Endothelial cell of umbilical vein (primary cell): ENCODE results near the gene BPIFA1. TPM values are rescaled to one million over a fixed set of nuclear protein-coding genes. Genes with fewer than 3 reads are reported as not detected.

Experiments used
- BruUV-seq: library from RNA; stranded (reverse); fragments of 400-500 nt; replicated peaks from 2 replicates; lab custom pipeline; 2021; lab: Mats Ljungman, UMichigan
- CTCF ChIA-PET: fragments of 300-600, 350-600 bp; sonication (Branson Sonifier 250); formaldehyde crosslinking; loops from one replicate; lab custom pipeline; 2021; ENCODE audit warnings: antibody characterized with exemption, inconsistent platforms; lab: Charles Lee
- POLR2A ChIA-PET: fragments of 300-600, 350-600 bp; sonication (Branson Sonifier 250); formaldehyde crosslinking; loops from one replicate; lab custom pipeline; 2021; ENCODE audit warnings: antibody characterized with exemption, inconsistent platforms; lab: Charles Lee
- DNase-seq: peaks from one replicate; pipeline ENCODE4 v3.0.0-alpha.2; 2011; ENCODE audit warnings: low read depth, low spot score
- FAIRE-seq: peaks from 2 replicates; lab custom pipeline; 2011; peaks lifted over from hg19 to GRCh38; lab: Jason Lieb, UNC
- H2AFZ ChIP-seq: 2 replicates; pipeline ENCODE4 v1.6.0; 2012; ENCODE audit warnings: low read depth, low read length, control low read depth, inconsistent platforms
- H3K27ac ChIP-seq: 2 replicates; pipeline ENCODE4 v1.5.1; 2011; ENCODE audit warnings: low read depth, mild to moderate bottlenecking, control low read depth, low read length, moderate library complexity; ENCODE audit not compliant: insufficient read depth
- H3K27me3 ChIP-seq, 2 experiments: 2 replicates each; pipeline versions ENCODE4 v1.6.0 to v1.6.1; 2011; ENCODE audit warnings: low read length in 2 of 2, mixed read lengths in 1 of 2; ENCODE audit not compliant: control insufficient read depth in 2 of 2, insufficient read depth in 2 of 2
- H3K36me3 ChIP-seq, 2 experiments: 2 replicates in 1 of 2; 3 replicates in 1 of 2; pipeline ENCODE4 v1.5.1; 2011; ENCODE audit warnings: low read length in 2 of 2, mild to moderate bottlenecking in 1 of 2, moderate library complexity in 1 of 2; ENCODE audit not compliant: control insufficient read depth in 2 of 2, insufficient read depth in 2 of 2; ENCODE audit errors: extremely low read depth in 1 of 2
- H3K4me1 ChIP-seq: 3 replicates; pipeline ENCODE4 v1.5.1; 2011; ENCODE audit warnings: mild to moderate bottlenecking, low read length; ENCODE audit not compliant: control insufficient read depth, insufficient read depth; ENCODE audit errors: extremely low read depth
- H3K4me2 ChIP-seq: 2 replicates; pipeline ENCODE4 v1.6.1; 2011; ENCODE audit warnings: low read length, control low read depth, mixed read lengths; ENCODE audit not compliant: insufficient read depth
- H3K4me3 ChIP-seq, 3 experiments: fragments of 200-600 bp in 1 of 3; sonication (generic), shearing (Covaris generic) in 1 of 3; replicated peaks in 1 of 3; 2 replicates each; pipeline ENCODE4 v1.5.1; 2011 to 2016; ENCODE audit warnings: control low read depth in 3 of 3, low read length in 3 of 3, mild to moderate bottlenecking in 2 of 3, inconsistent platforms in 1 of 3, low read depth in 1 of 3, moderate library complexity in 1 of 3; ENCODE audit not compliant: insufficient read depth in 1 of 3
- H3K79me2 ChIP-seq: 2 replicates; pipeline ENCODE4 v1.6.0; 2012; ENCODE audit warnings: low read length, inconsistent platforms; ENCODE audit not compliant: control insufficient read depth, insufficient read depth
- H3K9ac ChIP-seq: replicated peaks from 2 replicates; pipeline ENCODE3; 2011; ENCODE audit warnings: low read length, control low read depth; ENCODE audit not compliant: insufficient read depth; ENCODE audit errors: extremely low read depth
- H3K9me1 ChIP-seq: replicated peaks from 3 replicates; pipeline ENCODE4 v1.6.0; 2011; ENCODE audit warnings: mild to moderate bottlenecking, low read length; ENCODE audit not compliant: control insufficient read depth, insufficient read depth; ENCODE audit errors: extremely low read depth
- H3K9me3 ChIP-seq: replicated peaks from 2 replicates; pipeline ENCODE4 v1.5.1; 2012; ENCODE audit warnings: low read length, inconsistent platforms; ENCODE audit not compliant: control insufficient read depth, insufficient read depth
- H4K20me1 ChIP-seq: replicated peaks from 2 replicates; pipeline ENCODE3; 2011; ENCODE audit warnings: mild to moderate bottlenecking, low read length; ENCODE audit not compliant: control insufficient read depth, insufficient read depth; ENCODE audit errors: extremely low read depth
- EZH2 ChIP-seq: IDR thresholded peaks from 2 replicates; pipeline ENCODE4 v1.6.1; 2012; ENCODE audit warnings: borderline replicate concordance, low read depth, mild to moderate bottlenecking, moderate library complexity, low read length, inconsistent platforms; ENCODE audit not compliant: severe bottlenecking
- FOS ChIP-seq: IDR thresholded peaks from 2 replicates; pipeline ENCODE4 v1.6.1; 2011; ENCODE audit warnings: mild to moderate bottlenecking, low read length, moderate library complexity, borderline replicate concordance; ENCODE audit not compliant: insufficient read depth
- GATA2 ChIP-seq: IDR thresholded peaks from 2 replicates; pipeline ENCODE4 v1.7.0; 2011; ENCODE audit warnings: low read depth, mild to moderate bottlenecking, moderate library complexity, mixed read lengths, low read length; ENCODE audit not compliant: insufficient read length, insufficient read depth
- JUN ChIP-seq: IDR thresholded peaks from 2 replicates; pipeline ENCODE4 v1.6.1; 2011; ENCODE audit warnings: borderline replicate concordance, low read depth; ENCODE audit not compliant: insufficient read length, insufficient read depth
- MYC ChIP-seq: IDR thresholded peaks from one replicate; pipeline ENCODE4 v1.6.1; 2011; ENCODE audit warnings: mild to moderate bottlenecking, low read depth, low read length
- POLR2A ChIP-seq: IDR thresholded peaks from 2 replicates; pipeline ENCODE4 v1.6.1; 2012; ENCODE audit warnings: low read depth, mild to moderate bottlenecking, control low read depth, low read length
- POLR2AphosphoS5 ChIP-seq: IDR thresholded peaks from 2 replicates; pipeline ENCODE4 v1.6.1; 2012; ENCODE audit warnings: low read depth, mild to moderate bottlenecking, control low read depth, low read length, moderate library complexity; ENCODE audit not compliant: insufficient read depth
- dilution Hi-C: fragments of 300-500 bp; cut with MboI; formaldehyde crosslinking; loops from one replicate; pipeline ENCODE4 v1.15.0; 2019; ENCODE audit warnings: low sequenced_read_pairs; ENCODE audit not compliant: extremely low pct_ligation_motif_present
- intact Hi-C: fragments of 100-400 bp; cut with micrococcal nuclease; formaldehyde crosslinking; loops from one replicate; pipeline ENCODE4 v1.10.0; 2022
- polyA plus RNA-seq, 4 experiments: library from polyadenylated mRNA; depleted of rRNA in 3 of 4; stranded (reverse) in 3 of 4; unstranded in 1 of 4; fragments of >200 nt; gene quantifications; 2 replicates each; pipeline versions ENCODE4 v1.2.1 to v1.2.3, GENCODE V29; 2011 to 2012; ENCODE audit warnings: missing spikeins in 1 of 4
- total RNA-seq: library from RNA; stranded (reverse); gene quantifications from 2 replicates; pipeline ENCODE4 v1.2.3, GENCODE V29; 2021
- TF ChIP-seq, protein P1 (sequence below), 2 donors: IDR thresholded peaks; 1 replicate in 1 of 2; 2 replicates in 1 of 2; pipeline ENCODE4 v1.5.1; 2011; ENCODE audit warnings: low read length in 2 of 2, mild to moderate bottlenecking in 2 of 2, moderate library complexity in 2 of 2, control low read depth in 1 of 2, inconsistent platforms in 1 of 2, low read depth in 1 of 2; ENCODE audit not compliant: insufficient read depth in 1 of 2; ENCODE audit errors: extremely low read depth in 1 of 2
- TF ChIP-seq, protein P2 (sequence below): IDR thresholded peaks from 2 replicates; pipeline ENCODE4 v1.6.1; 2011; ENCODE audit not compliant: insufficient read depth, insufficient read length

The BPIFA1 gene
- total and polyA plus RNA-seq, 2 donors (not counting 3 experiments of a cell fraction or from before 2014, with no cell fraction given): not detected

DNA sequence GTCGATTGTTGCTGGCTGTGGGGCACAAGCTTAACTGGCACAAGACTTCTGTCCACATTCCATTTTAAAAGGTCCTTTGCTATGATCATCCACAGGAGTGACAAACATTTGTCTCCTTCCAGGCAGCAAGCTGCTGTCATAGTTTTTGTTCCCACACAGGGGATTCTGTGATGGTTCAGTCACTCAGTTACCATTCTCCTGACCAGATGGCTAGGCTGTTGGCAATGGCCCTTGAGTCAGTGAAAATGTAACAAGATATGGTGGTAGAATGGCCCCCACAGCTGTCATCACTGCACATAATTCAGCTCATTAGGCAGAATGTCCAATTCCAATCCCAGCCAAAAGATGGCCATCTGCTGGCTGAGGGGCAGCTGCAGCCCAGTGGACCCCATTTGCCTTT lies 13.7 kb downstream of the BPIFA1 start:
- Histone ChIP-seq H4K20me1 (no peaks in the 10 kb centered on the region), H3K4me3 (no peak overlapping the region), H3K36me3 (no peaks in the 10 kb centered on the region), H3K4me1 (no peaks in the 10 kb centered on the region), H3K9me1 (no peaks in the 10 kb centered on the region), H3K79me2 (no peaks in the 10 kb centered on the region), H3K9ac (no peak overlapping the region), H3K27me3 (no peaks in the 10 kb centered on the region), H3K27ac (no peak overlapping the region), H3K9me3 (no peaks in the 10 kb centered on the region), H2AFZ (no peak overlapping the region), H3K4me2 (no peak overlapping the region)
- DNase-seq (no peak), FAIRE-seq (no peak)
- ChIA-PET POLR2A (no interaction called here), CTCF (no interaction called here)
- intact Hi-C loops (no loop called here), dilution Hi-C loops (no loop called here)
- no TSS peak for BruUV-seq
- TF ChIP-seq, protein P1, sequence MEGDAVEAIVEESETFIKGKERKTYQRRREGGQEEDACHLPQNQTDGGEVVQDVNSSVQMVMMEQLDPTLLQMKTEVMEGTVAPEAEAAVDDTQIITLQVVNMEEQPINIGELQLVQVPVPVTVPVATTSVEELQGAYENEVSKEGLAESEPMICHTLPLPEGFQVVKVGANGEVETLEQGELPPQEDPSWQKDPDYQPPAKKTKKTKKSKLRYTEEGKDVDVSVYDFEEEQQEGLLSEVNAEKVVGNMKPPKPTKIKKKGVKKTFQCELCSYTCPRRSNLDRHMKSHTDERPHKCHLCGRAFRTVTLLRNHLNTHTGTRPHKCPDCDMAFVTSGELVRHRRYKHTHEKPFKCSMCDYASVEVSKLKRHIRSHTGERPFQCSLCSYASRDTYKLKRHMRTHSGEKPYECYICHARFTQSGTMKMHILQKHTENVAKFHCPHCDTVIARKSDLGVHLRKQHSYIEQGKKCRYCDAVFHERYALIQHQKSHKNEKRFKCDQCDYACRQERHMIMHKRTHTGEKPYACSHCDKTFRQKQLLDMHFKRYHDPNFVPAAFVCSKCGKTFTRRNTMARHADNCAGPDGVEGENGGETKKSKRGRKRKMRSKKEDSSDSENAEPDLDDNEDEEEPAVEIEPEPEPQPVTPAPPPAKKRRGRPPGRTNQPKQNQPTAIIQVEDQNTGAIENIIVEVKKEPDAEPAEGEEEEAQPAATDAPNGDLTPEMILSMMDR (IDR thresholded peaks at IDR 0.05; ENCODE audit: extremely low read depth in 1 of 2, insufficient read depth in 1 of 2, low read depth in 1 of 2, low read length in 2 of 2): no peak
- TF ChIP-seq POLR2AphosphoS5 (no peak), EZH2 (no peak), GATA2 (no peak)

DNA sequence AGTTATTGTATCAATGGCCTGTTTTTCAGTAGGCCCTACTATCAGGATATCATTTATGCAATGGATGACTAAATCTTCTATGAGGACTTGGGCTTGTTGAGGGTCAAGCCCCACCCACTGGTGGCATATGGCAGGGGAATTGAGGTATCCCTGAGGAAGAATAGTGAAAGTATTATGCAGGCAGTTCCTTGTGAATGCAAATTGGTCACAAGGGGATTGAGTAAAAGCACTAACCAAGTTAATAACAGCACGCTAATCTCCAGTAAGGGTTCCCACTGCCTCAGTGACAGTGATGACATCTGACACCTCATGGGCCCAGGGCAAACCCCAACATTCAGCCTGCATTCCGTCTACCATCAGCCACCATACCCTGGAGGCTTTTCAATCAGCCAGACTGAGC lies 14.9 kb downstream of the BPIFA1 start:
- intact Hi-C loops: no loop called here
- no peaks in the 10 kb centered on the region for H3K27me3 ChIP-seq
- dilution Hi-C loops: no loop called here
- H2AFZ ChIP-seq: no peak overlapping the region
- DNase-seq (no peak), FAIRE-seq (no peak)
- no peaks in the 10 kb centered on the region for H3K36me3 ChIP-seq
- H4K20me1 ChIP-seq: no peaks in the 10 kb centered on the region
- H3K4me1 ChIP-seq: no peaks in the 10 kb centered on the region
- H3K4me3 ChIP-seq: no peak overlapping the region
- no peaks in the 10 kb centered on the region for H3K79me2 ChIP-seq
- no peaks in the 10 kb centered on the region for H3K9me3 ChIP-seq
- H3K9me1 ChIP-seq: no peaks in the 10 kb centered on the region
- no peak overlapping the region for H3K27ac ChIP-seq
- CTCF ChIA-PET: no interaction called here
- H3K4me2 ChIP-seq: no peak overlapping the region
- no TSS peak for BruUV-seq
- POLR2A ChIA-PET: no interaction called here
- H3K9ac ChIP-seq: no peak overlapping the region
- TF ChIP-seq FOS (no peak), JUN (no peak), EZH2 (no peak), MYC (no peak), POLR2A (no peak), POLR2AphosphoS5 (no peak), GATA2 (no peak)
- TF ChIP-seq, protein P2, sequence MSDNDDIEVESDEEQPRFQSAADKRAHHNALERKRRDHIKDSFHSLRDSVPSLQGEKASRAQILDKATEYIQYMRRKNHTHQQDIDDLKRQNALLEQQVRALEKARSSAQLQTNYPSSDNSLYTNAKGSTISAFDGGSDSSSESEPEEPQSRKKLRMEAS: no peak
- TF ChIP-seq, protein P1 (IDR thresholded peaks at IDR 0.05; ENCODE audit: extremely low read depth in 1 of 2, insufficient read depth in 1 of 2, low read depth in 1 of 2, low read length in 2 of 2): no peak
